Endothelial cell of hepatic sinusoid (primary cell): ENCODE data around the gene DOCK10.

Experiments
- in situ Hi-C: cut with HindIII; loops from 2 replicates; pipeline ENCODE4 v1.10.0; 2017; ENCODE audit warnings: low sequenced_read_pairs

Gene DOCK10

DNA sequence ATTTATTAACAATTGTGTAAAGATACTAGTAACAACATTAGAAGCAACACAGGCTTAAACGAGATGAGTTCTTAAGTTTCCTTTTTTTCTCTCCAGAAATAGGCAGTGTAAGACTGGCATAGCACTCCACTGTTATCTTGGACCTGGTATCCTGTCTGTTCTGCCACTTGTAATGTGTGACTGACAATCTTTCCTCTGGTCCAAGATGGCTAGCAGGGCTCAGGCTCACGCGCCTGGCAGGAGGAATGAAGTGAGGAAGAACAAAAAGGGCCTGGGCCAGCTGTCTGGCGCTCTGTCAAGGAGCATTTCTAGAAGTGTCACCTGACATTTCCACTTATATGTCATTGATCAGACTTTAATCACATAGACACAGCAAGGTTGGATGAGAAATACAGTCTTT lies 294.5 kb downstream of the DOCK10 start:
- in situ Hi-C loops, result no loop called here

DNA sequence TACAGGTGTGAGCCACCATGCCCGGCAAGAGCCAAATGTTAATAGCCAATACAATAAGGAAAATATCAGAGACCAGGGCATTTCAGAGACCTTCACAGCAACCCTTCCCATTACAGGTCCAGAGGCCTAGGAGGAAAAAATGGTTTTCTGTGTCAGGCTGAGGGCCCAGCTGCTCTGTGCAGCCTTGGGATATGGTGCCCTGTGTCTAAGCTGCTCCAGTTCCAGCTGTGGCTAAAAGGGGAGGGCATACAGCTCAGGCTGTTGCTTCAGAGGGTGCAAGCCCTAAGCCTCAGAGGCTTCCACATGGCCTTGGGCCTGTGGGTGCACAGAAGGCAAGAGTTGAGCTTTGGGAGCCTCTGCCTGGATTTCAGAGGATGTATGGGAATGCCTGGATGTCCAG lies 306.0 kb downstream of the DOCK10 start:
- in situ Hi-C loops, result no loop called here

DNA sequence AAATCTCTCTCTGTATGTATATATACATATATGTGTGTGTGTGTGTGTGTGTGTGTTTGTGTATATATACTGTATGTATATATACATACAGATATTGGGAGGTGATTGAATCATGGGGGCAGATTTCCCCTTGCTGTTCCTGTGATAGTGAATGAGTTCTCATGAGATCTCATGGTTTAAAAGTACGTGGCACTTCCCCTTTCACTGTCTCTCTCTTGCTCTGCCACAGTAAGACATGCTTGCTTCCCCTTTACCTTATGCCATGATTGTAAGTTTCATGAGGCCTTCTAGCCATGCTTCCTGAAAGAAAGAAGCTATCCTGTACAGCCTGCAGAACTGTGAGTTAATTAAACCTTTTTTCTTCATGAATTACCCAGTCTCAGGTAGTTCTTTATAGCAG lies 307.3 kb downstream of the DOCK10 start:
- in situ Hi-C loops, result no loop called here

DNA sequence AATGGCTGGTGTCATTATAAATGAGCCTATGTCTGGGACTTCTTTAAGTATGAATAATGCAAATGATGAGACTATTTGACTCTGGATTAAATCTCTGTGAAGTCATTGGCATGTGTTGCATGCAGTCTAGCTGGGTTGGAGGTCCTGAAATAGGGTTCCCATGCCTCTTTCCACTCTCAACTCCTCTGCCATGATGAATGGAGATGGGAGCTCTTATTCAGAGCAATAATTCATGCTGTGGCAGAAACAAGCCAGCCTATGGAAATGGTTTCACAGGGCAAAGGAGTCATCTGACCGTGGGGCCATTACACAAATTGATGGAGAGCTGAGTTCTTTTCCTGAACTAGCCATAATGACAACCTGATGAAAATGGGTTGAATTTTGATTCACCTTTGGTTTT lies 310.6 kb downstream of the DOCK10 start:
- in situ Hi-C loops, result no loop called here

DNA sequence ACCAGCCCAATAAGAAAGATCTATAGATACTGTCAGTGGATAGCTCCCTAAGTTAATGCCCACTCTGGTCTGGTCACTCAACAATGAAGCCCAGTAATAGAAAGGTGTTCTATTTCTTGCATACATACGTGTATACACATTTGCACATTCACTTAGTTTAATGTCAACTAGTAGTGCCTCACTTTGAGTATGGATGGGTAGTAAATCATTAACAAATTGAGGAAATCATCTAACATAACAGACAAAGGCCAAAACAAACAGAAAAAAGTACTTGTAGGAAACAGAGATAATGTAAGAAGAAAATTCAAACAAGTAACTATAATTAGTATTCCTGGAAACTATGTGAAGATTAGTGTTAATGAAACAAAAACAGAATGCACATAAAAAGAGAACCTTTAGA lies 312.8 kb downstream of the DOCK10 start:
- in situ Hi-C loops, result no loop called here

DNA sequence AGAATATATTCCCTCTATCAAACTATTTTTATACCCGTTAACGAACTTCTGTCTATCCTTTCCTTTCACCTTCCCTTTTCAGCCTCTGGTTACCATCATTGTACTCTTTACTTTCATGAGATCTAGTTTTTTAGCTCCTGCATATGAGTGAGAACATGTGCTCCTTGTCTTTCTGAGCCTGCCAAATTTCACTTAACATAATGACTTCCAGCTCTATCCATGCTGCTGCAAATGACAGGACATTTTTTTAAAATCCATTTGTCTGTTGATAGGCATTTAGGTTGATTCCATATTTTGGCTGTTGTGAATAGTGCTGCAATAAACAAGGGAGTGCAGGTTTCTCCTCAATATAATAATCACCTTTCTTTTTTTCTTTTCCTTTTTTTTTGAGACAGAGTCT lies 317.9 kb downstream of the DOCK10 start:
- in situ Hi-C loops, result no loop called here

DNA sequence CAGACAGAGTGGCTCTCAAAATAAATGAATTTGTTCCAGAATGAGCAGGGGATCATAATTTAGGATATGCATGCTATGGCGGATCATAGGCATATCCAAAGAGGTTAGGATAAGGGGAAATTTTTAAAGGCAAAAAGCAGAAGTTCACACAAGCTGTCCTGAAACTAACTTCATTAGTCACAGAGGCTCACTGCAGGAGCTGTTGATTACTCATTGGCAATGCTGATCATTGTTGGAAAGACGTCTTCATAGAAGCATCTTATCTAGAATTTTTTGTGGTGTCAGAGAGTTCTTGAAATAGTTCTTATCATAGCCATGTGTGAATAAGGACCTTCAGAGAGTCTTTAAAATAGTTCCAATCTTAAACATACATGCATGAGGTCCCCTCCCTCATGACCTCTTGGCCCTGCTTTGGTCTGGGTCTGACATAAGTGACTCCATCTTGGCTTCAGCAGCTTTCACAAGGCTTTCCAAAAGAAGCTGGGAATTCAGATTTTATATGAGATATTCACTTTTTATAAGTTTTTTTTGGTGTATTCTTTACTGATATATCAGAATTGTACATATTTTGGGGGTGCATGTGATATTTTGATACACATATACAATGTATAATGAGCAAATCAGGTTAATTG lies 318.6 kb downstream of the DOCK10 start:
- in situ Hi-C loops, result no loop called here

DNA sequence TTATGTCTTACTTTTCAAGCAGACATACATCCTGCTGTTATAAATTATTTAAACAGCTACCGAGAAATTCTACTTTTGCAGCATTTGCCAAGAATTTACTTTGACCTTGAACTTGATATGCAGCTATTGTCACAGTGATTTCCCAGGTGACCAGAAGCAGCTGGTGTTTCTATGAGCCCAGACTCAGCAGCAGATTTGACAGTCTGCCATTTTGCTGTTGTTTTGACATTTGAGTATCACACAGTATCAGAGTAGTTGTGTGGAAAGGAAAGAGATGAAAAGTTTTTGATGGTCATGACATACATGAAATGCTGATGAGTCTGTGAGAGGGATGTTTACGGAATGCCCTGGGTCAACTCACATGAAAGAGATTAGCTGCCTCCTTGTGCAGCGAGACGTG lies 319.5 kb downstream of the DOCK10 start:
- in situ Hi-C loops, result no loop called here

DNA sequence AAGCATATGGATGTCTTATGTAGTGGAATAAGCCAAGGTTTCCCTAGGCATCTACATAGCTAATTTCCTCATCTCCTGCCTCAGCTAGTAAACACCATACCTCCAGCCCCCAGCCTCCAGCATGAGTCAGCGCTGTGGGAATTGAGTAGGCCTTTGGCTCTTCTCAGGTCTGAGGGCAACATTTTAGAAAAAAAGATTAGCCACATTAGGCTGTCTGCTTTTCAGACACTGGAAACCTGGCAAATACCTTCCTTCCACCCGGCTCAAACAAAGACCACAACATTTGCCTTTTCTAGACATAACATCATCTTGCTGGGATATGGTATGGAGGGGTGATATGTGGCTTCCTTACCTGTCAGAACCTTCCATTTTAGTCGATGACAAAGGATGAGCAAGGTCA lies 320.0 kb downstream of the DOCK10 start:
- in situ Hi-C loops, result no loop called here

DNA sequence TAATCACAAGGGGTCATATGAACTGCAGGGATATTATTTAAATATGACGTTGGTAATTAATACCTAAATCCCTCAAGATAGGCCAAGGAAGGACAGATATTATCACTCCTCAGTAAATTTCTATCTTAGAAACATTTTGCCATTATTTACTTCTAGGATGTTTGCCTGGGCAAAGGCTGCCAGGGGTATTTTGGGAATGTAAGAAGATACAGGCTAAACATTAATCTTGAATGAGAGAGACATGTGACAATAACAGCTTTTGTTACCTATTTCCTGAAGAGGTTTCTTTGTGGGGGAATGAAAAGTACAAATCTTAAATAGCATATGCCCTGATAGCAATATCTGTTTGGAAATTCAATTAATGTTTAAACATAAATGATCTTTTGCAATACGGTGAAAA lies 325.3 kb downstream of the DOCK10 start:
- in situ Hi-C loops, result no loop called here

DNA sequence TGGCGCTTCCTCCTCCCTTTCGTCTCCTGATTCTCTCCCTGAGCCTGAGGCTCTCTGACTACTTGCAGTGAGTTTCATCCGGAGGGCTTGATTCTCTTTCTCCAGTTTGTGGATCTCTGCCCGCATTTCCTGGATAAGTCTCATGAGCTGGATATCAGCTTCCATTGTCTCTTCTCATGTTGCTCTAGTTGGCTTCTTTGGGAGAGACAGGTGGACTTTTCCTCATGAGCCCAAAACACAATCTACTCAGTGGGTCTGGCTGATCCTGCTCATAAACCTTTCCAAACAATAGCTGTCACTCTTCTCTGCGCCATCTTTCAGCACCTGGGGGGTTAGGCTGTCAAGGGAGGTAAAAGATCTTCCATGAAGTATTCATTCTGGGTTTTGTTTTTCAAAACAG lies 326.1 kb downstream of the DOCK10 start, which contains the start of gene CCDC195:
Gene CCDC195, minus strand, starts transcription at position 165 of the 400 bp plus-strand sequence. Its CDS starts 0 bp downstream, at position 165.
- in situ Hi-C loops, result no loop called here
